Chondrocyte (in vitro differentiated cells): ENCODE data around the gene XPNPEP3. TPM values are rescaled to one million over a fixed set of nuclear protein-coding genes. Genes with fewer than 3 reads are reported as not detected.
"Not testable (repeated sequence)": the region's sequence is repeated elsewhere in the genome, so short reads cannot be mapped to it uniquely, and the experiment has no call there.

Experiments used
- DNase-seq: peaks from one replicate; pipeline ENCODE4 v3.0.0; 2021; ENCODE audit warnings: mixed read lengths, low spot score
- H3K27ac Mint-ChIP-seq: one replicate; pipeline ENCODE4 v1.8.0; 2021; ENCODE audit warnings: mild to moderate bottlenecking, moderate library complexity, mixed read lengths; ENCODE audit not compliant: unreplicated experiment
- H3K27me3 Mint-ChIP-seq: 2 replicates; pipeline ENCODE4 v1.8.0; 2021; ENCODE audit warnings: low read depth, mixed read lengths
- H3K36me3 Mint-ChIP-seq: 2 replicates; pipeline ENCODE4 v1.8.0; 2021; ENCODE audit warnings: low read depth, mixed read lengths
- H3K4me1 Mint-ChIP-seq: 2 replicates; pipeline ENCODE4 v1.8.0; 2021; ENCODE audit warnings: low read depth, mild to moderate bottlenecking, mixed read lengths
- H3K4me3 Mint-ChIP-seq: one replicate; pipeline ENCODE4 v1.8.0; 2021; ENCODE audit warnings: mild to moderate bottlenecking, moderate library complexity, mixed read lengths; ENCODE audit not compliant: unreplicated experiment
- H3K9me3 Mint-ChIP-seq: 2 replicates; pipeline ENCODE4 v1.8.0; 2021; ENCODE audit warnings: low read depth, mixed read lengths
- total RNA-seq: library from RNA; stranded (reverse); gene quantifications from 3 replicates; pipeline ENCODE4 v1.2.1, GENCODE V29; 2021
- TF ChIP-seq, protein P1 (sequence below): fragments of 200-600 bp; sonication (generic); IDR thresholded peaks from 2 replicates; pipeline ENCODE4 v1.5.0; 2021; ENCODE audit warnings: antibody characterized with exemption, mild to moderate bottlenecking, moderate library complexity

XPNPEP3 gene
- total RNA-seq, 1 donor from 2014 or later = 15.3 TPM

DNA sequence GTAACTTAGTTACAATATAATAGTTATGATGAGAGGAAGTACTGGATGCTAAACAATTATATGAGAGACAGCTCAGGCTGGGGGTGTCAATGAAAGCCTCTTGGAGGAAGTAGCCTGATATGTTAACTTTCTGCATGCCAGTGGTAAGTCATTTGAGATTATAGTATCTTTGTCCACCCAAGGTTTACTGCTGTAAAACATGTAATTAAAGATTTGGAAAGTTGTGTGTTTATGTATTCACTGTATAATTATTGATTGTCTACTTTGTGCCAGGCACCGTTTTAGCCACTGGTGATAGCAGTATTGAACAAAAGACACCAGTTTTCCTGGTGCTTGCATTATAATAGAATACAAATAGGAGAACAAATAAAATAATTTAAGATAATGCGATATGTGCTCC lies 5.6 kb downstream of the XPNPEP3 start:
- no peak for DNase-seq
- no peak overlapping the region for H3K4me3 Mint-ChIP-seq
- H3K27ac Mint-ChIP-seq = no peak overlapping the region
- TF ChIP-seq, protein P1, sequence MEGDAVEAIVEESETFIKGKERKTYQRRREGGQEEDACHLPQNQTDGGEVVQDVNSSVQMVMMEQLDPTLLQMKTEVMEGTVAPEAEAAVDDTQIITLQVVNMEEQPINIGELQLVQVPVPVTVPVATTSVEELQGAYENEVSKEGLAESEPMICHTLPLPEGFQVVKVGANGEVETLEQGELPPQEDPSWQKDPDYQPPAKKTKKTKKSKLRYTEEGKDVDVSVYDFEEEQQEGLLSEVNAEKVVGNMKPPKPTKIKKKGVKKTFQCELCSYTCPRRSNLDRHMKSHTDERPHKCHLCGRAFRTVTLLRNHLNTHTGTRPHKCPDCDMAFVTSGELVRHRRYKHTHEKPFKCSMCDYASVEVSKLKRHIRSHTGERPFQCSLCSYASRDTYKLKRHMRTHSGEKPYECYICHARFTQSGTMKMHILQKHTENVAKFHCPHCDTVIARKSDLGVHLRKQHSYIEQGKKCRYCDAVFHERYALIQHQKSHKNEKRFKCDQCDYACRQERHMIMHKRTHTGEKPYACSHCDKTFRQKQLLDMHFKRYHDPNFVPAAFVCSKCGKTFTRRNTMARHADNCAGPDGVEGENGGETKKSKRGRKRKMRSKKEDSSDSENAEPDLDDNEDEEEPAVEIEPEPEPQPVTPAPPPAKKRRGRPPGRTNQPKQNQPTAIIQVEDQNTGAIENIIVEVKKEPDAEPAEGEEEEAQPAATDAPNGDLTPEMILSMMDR = no peak
- H3K27me3 Mint-ChIP-seq = no peaks in the 10 kb centered on the region
- peaks cover 1% of the 10 kb centered on the region for H3K36me3 Mint-ChIP-seq
- no peaks in the 10 kb centered on the region for H3K9me3 Mint-ChIP-seq
- H3K4me1 Mint-ChIP-seq = peaks cover 20% of the 10 kb centered on the region

DNA sequence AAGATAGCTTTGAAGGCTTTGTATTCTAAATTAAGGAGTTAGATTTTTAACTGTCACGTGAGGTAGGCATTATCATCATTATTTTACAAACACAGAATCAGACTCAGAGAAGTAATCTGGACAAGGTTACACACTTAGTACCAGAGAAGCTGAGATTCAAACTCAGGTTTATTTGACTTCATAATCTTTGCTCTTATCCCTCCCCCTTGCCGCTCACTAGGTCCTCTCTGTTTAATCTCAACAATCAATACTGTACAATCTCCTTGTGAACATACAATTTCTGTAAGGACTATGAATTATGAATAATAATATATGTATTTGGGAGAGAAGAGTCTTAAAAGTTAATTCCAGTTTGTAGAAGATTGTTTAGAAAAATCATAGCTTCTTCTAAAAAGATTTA lies 10.2 kb downstream of the XPNPEP3 start:
- H3K27ac Mint-ChIP-seq = no peak overlapping the region

DNA sequence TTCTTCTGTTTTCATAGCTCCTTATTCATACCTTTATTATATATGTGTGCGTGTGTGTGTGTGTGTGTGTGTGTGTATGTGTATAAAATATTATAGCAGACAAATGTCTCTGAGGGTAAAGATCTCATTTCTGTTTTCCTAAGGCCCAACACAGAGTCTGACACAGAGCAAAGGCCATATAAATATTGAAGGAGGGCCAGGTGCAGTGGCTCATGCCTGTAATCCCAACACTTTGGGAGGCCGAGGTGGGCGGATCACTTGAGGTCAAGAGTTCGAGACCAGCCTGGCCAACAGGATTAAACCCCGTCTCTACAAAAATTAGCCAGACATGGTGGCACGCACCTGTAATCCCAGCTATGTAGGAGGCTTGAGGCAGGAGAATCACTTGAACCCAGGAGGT lies 11.4 kb downstream of the XPNPEP3 start:
- not testable (repeated sequence) for H3K4me3 Mint-ChIP-seq, H3K27me3 Mint-ChIP-seq, H3K4me1 Mint-ChIP-seq, DNase-seq, H3K27ac Mint-ChIP-seq, H3K9me3 Mint-ChIP-seq, H3K36me3 Mint-ChIP-seq

More for the DNA sequence above, 10.2 kb downstream of the XPNPEP3 start:
- TF ChIP-seq, protein P1 = no peak
- no peak for DNase-seq
- Mint-ChIP-seq H3K9me3 (no peaks in the 10 kb centered on the region), H3K27me3 (no peaks in the 10 kb centered on the region), H3K36me3 (no peaks in the 10 kb centered on the region), H3K4me3 (no peak overlapping the region), H3K4me1 (no peaks in the 10 kb centered on the region)

DNA sequence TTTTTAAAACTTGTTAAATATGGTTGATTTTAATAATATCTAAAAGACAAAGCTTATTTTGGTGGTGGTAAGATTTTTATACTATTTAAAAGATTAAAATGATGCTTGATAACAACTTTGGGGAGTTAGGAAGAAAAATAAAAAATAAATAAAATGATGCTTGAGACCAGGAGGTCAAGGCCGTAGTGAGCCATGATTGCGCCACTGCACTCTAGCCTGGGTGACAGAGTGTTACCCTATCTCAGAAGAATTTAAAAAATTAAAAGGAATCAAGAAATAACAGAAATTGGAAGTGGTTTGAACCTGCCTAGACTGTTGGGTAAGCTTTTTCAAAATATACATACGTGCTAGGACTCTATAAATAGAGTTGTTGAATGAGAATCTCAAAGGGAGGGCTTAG lies 17.1 kb downstream of the XPNPEP3 start:
- H3K9me3 Mint-ChIP-seq = no peaks in the 10 kb centered on the region
- no peaks in the 10 kb centered on the region for H3K27me3 Mint-ChIP-seq
- H3K4me3 Mint-ChIP-seq = no peak overlapping the region
- DNase-seq = no peak
- H3K27ac Mint-ChIP-seq = no peak overlapping the region
- TF ChIP-seq, protein P1 = no peak
- H3K4me1 Mint-ChIP-seq = no peaks in the 10 kb centered on the region
- H3K36me3 Mint-ChIP-seq = no peaks in the 10 kb centered on the region

DNA sequence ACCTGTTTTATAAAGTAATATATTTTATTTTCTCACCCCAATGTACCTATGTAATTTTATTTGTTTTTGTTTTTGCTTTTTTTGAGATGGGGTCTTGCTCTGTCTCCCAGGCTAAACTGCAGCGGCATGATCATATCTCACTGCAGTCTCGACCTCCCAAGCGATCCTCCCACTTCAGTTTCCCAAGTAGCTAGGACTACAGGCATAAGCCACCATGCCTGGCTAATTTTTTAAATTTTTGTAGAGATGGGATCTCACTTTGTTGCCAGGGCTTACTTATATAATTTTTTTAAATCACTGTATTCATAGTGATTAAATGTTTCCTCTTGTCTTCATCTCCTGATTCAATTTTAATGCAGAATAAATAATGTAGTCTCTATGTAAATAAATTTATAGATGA lies 18.2 kb downstream of the XPNPEP3 start:
- H3K27ac Mint-ChIP-seq = no peak overlapping the region
- DNase-seq = no peak
- no peaks in the 10 kb centered on the region for H3K9me3 Mint-ChIP-seq
- no peaks in the 10 kb centered on the region for H3K27me3 Mint-ChIP-seq
- no peaks in the 10 kb centered on the region for H3K4me1 Mint-ChIP-seq
- TF ChIP-seq, protein P1 = no peak
- H3K4me3 Mint-ChIP-seq = no peak overlapping the region
- no peaks in the 10 kb centered on the region for H3K36me3 Mint-ChIP-seq

DNA sequence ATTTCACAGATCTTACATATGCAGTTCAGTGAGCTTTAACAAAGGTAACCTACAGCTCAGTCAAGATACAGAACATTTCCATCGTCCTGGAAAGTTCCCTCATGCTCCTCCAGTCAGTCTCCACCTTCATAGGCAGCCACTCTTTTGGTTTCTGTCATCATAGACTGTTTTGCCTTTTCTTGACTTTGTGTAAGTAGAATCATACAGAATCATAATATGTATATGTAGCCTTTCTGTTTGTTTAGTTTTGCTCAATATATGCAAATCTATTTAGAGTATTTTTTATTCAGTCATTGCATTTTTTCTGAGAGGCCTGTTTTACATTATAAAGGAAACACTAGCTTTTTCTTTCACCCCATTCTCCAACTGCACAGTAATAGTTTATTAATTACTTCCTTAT lies 20.0 kb downstream of the XPNPEP3 start:
- H3K4me3 Mint-ChIP-seq = no peak overlapping the region
- H3K36me3 Mint-ChIP-seq = peaks cover 7% of the 10 kb centered on the region
- no peaks in the 10 kb centered on the region for H3K4me1 Mint-ChIP-seq
- H3K27ac Mint-ChIP-seq = no peak overlapping the region
- TF ChIP-seq, protein P1 = no peak
- no peaks in the 10 kb centered on the region for H3K9me3 Mint-ChIP-seq
- DNase-seq = no peak
- H3K27me3 Mint-ChIP-seq = no peaks in the 10 kb centered on the region
